Fibroblast of lung (primary cell): Measurements from ENCODE around the gene NME1.
"Not testable (repeated sequence)": the region's sequence is repeated elsewhere in the genome, so short reads cannot be mapped to it uniquely, and the experiment has no call there.

Experiments used
- CTCF ChIP-seq, 2 donors: IDR thresholded peaks in 1 of 2; conservative IDR thresholded peaks in 1 of 2; 1 replicate in 1 of 2; 2 replicates in 1 of 2; pipeline ENCODE4 v1.5.1; 2011 to 2012; ENCODE audit warnings: low read length in 2 of 2, control low read depth in 1 of 2, inconsistent platforms in 1 of 2, low read depth in 1 of 2, mild to moderate bottlenecking in 1 of 2
- EZH2 ChIP-seq: IDR thresholded peaks from 2 replicates; pipeline ENCODE4 v1.5.1; 2012; ENCODE audit warnings: low read length, control low read depth, mild to moderate bottlenecking; ENCODE audit errors: missing control alignments

- not testable (repeated sequence) for TF ChIP-seq CTCF (conservative IDR thresholded peaks at IDR 0.05 in 1 of 2, IDR thresholded peaks at IDR 0.05 in 1 of 2; ENCODE audit: low read depth in 1 of 2, low read length in 2 of 2); EZH2
Measured at GRCh38 chr17:51112303-51113222, 40.8 kb upstream of the NME1 start.
